Measurements from ENCODE around the gene CADPS. TPM values are rescaled to one million over a fixed set of nuclear protein-coding genes. Genes with fewer than 3 reads are reported as not detected.

The CADPS gene
- total RNA-seq, 4 donors from 2014 or later: 0.31 to 14.4 (median 5.2) TPM

DNA sequence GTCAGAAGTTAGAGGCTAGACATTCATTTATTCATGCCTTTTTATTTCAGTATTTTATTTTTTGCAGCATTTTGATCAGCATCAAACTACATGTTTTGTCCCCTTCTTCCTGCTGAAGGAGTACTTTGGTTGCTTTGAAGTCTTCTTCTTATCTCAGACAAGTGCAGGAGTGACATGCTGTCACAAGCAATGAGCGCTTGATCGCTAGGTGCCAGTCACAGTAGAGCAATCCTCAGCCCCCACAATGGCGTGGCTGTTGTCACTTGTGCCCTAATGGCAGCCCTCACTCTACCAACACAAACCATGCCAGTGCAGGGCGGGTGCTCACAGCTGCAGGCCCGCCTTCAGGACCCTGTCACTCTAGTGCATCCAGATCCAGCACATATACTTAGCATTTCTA, 317.2 kb downstream of the CADPS start:
- Histone ChIP-seq H3K36me3 (no peaks in the 10 kb centered on the region), H3K27ac (no peak overlapping the region), H3K4me3 (no peak overlapping the region), H3K27me3 (no peaks in the 10 kb centered on the region), H3K4me1 (no peaks in the 10 kb centered on the region), H3K9me3 (no peaks in the 10 kb centered on the region)
- ATAC-seq: no peak
- TF ChIP-seq EP300 (IDR thresholded peaks at IDR 0.05) (no peak), POLR2AphosphoS5 (IDR thresholded peaks at IDR 0.05) (no peak), POLR2A (IDR thresholded peaks at IDR 0.05) (no peak)
- TF ChIP-seq, protein P1, sequence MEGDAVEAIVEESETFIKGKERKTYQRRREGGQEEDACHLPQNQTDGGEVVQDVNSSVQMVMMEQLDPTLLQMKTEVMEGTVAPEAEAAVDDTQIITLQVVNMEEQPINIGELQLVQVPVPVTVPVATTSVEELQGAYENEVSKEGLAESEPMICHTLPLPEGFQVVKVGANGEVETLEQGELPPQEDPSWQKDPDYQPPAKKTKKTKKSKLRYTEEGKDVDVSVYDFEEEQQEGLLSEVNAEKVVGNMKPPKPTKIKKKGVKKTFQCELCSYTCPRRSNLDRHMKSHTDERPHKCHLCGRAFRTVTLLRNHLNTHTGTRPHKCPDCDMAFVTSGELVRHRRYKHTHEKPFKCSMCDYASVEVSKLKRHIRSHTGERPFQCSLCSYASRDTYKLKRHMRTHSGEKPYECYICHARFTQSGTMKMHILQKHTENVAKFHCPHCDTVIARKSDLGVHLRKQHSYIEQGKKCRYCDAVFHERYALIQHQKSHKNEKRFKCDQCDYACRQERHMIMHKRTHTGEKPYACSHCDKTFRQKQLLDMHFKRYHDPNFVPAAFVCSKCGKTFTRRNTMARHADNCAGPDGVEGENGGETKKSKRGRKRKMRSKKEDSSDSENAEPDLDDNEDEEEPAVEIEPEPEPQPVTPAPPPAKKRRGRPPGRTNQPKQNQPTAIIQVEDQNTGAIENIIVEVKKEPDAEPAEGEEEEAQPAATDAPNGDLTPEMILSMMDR (IDR thresholded peaks at IDR 0.05): no peak
- 100% methylated on average over 1 of the region's 5 CpGs; no CpG with 5 or more reads in 1 of the 2 donors for WGBS, 2 donors (ENCODE audit: low coverage in 1 of 2)

DNA sequence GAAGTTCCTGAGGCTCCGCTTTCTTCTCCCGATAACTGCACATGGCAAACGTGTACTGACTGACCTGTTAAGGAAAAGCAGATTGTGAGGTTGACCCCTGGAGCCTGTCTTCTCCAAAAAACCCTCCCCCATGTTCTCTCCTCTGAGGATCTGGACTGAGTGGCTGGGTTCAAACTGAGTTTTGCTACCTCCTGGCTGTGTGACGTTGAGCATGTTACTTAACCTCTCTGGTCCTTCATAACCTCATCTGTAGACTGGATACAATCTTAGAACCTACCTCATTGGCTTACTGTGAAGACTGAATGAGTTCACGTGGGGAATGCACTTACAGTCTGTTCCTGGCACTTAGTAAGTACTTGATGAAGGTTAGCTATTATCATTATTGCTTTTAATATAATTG, 317.8 kb downstream of the CADPS start:
- 33 to 57% methylated on average over 1 to 2 of the region's 5 CpGs for WGBS, 2 donors (ENCODE audit: low coverage in 1 of 2)
- no peaks in the 10 kb centered on the region for H3K27me3 ChIP-seq
- no peaks in the 10 kb centered on the region for H3K9me3 ChIP-seq
- ATAC-seq: no peak
- no peak overlapping the region for H3K27ac ChIP-seq
- TF ChIP-seq EP300 (IDR thresholded peaks at IDR 0.05): no peak
- TF ChIP-seq POLR2A (IDR thresholded peaks at IDR 0.05): no peak
- TF ChIP-seq, protein P1 (IDR thresholded peaks at IDR 0.05): no peak
- no peak for TF ChIP-seq POLR2AphosphoS5 (IDR thresholded peaks at IDR 0.05)
- no peaks in the 10 kb centered on the region for H3K4me1 ChIP-seq
- H3K4me3 ChIP-seq: no peak overlapping the region
- H3K36me3 ChIP-seq: no peaks in the 10 kb centered on the region

DNA sequence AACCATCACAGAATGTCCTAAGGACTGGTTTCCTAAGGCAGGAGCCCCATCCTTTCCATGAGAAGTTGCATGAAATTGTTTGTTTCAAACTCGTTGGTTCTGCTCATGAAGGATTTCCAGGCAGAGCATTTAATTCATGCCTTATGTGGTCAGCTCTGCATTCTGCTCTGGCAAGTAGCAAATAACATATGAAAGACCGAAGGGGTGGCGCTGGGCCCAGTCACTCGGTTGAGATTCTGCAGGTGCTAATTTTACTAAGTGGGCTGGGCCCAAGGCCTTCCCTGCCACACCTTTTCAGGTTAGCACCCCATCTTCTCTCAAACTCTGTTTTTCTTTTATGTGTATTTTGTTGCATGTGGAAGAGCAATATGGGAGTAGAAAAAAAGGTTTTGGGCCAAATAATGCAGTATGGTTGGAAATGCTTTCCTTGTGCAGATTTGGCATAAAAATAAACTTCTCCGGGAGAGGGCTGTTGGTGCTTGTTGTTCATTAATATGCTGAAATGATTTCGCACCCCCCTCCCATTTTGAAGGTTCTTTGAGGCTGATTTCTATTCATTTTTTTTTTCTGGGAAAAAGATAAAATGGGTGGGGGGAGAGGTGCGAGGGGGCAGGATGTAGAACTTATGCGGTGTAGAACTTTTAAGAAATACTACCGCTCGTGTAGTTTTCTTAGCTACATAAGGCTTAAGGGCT, 318.9 kb downstream of the CADPS start:
- Histone ChIP-seq H3K27ac (no peak overlapping the region), H3K36me3 (no peaks in the 10 kb centered on the region), H3K4me1 (no peaks in the 10 kb centered on the region), H3K4me3 (no peak overlapping the region), H3K27me3 (no peaks in the 10 kb centered on the region), H3K9me3 (no peaks in the 10 kb centered on the region)
- WGBS, 2 donors (ENCODE audit: low coverage in 1 of 2): 44 to 57% methylated on average over 10 of the region's 10 CpGs
- ATAC-seq: no peak
- no peak for TF ChIP-seq EP300 (IDR thresholded peaks at IDR 0.05)
- TF ChIP-seq POLR2AphosphoS5 (IDR thresholded peaks at IDR 0.05): no peak
- TF ChIP-seq, protein P1 (IDR thresholded peaks at IDR 0.05): no peak
- no peak for TF ChIP-seq POLR2A (IDR thresholded peaks at IDR 0.05)

DNA sequence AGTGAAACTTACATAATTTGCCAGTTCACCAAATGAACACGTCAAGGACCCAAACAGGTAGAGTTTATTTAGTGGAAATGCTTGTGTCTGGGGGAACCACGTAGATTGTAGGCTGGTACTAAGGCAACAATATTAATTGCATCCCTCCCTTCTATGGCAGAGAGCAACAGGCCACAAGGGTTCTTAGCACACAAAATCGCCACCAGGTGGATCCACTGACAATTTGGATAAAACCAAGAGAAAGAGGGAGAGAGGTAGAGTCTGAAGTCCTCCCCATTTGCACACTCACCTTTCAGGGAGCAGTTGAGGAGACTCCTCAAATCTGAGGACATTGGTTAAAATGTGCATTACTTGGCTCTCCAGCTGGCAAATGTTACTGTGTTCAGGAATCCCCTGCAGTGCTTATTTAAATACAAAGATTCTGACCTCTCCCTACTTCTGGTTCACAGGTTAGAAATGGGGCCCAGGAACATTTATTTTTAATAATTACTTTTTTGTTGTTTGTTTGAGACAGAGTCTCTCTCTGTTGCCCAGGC, 320.9 kb downstream of the CADPS start:
- no peaks in the 10 kb centered on the region for H3K36me3 ChIP-seq
- H3K4me1 ChIP-seq: no peaks in the 10 kb centered on the region
- ATAC-seq: no peak
- whole genome bisulfite sequencing, 2 donors (ENCODE audit: low coverage in 1 of 2): 37 to 60% methylated on average over 3 of the region's 3 CpGs
- TF ChIP-seq POLR2AphosphoS5 (IDR thresholded peaks at IDR 0.05): no peak
- no peak for TF ChIP-seq EP300 (IDR thresholded peaks at IDR 0.05)
- TF ChIP-seq, protein P1 (IDR thresholded peaks at IDR 0.05): no peak
- TF ChIP-seq POLR2A (IDR thresholded peaks at IDR 0.05): no peak
- no peaks in the 10 kb centered on the region for H3K9me3 ChIP-seq
- no peak overlapping the region for H3K4me3 ChIP-seq
- no peak overlapping the region for H3K27ac ChIP-seq
- H3K27me3 ChIP-seq: no peaks in the 10 kb centered on the region

DNA sequence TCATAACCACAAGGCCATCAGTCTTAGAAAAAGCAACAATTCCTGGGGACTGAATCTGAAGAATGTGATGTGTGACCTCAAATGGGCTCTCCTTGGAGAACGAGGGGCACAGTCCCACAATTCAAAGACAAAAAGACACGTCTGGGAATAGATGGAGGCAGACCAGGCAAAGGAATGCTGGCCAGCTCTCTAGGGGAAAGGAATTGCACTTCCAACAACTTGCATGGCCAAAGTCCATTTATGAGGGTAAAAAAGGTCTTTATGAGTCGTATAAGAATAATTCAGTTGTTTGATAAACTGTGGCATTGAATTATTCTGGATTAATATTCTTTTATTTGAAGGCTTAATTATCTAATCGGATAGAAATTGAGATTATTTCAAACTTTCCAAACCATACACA, 321.4 kb downstream of the CADPS start:
- H3K27ac ChIP-seq: no peak overlapping the region
- H3K36me3 ChIP-seq: no peaks in the 10 kb centered on the region
- ATAC-seq: no peak
- H3K4me3 ChIP-seq: no peak overlapping the region
- no peaks in the 10 kb centered on the region for H3K4me1 ChIP-seq
- 56 to 64% methylated on average over 3 to 4 of the region's 4 CpGs for WGBS, 2 donors (ENCODE audit: low coverage in 1 of 2)
- TF ChIP-seq, protein P1 (IDR thresholded peaks at IDR 0.05): no peak
- TF ChIP-seq POLR2A (IDR thresholded peaks at IDR 0.05) (no peak), POLR2AphosphoS5 (IDR thresholded peaks at IDR 0.05) (no peak), EP300 (IDR thresholded peaks at IDR 0.05) (no peak)
- H3K27me3 ChIP-seq: no peaks in the 10 kb centered on the region
- H3K9me3 ChIP-seq: no peaks in the 10 kb centered on the region
